Activated T-helper 9 cell treated with anti-CD3 and anti-CD28 coated beads, Interleukin-2, amount 50 U/mL, for 16 hours (primary cell): Measurements from ENCODE around the gene TTC39C.
"Not testable (repeated sequence)": the region's sequence is repeated elsewhere in the genome, so short reads cannot be mapped to it uniquely, and the experiment has no call there.

ENCODE experiments used
- DNase-seq: peaks from one replicate; pipeline ENCODE4 v3.0.0-alpha.2; 2020; ENCODE audit warnings: low read depth

TTC39C gene

GRCh38 chr18:24054130-24054529 is 39.6 kb downstream of the TTC39C start:
- no peak for DNase-seq

DNA sequence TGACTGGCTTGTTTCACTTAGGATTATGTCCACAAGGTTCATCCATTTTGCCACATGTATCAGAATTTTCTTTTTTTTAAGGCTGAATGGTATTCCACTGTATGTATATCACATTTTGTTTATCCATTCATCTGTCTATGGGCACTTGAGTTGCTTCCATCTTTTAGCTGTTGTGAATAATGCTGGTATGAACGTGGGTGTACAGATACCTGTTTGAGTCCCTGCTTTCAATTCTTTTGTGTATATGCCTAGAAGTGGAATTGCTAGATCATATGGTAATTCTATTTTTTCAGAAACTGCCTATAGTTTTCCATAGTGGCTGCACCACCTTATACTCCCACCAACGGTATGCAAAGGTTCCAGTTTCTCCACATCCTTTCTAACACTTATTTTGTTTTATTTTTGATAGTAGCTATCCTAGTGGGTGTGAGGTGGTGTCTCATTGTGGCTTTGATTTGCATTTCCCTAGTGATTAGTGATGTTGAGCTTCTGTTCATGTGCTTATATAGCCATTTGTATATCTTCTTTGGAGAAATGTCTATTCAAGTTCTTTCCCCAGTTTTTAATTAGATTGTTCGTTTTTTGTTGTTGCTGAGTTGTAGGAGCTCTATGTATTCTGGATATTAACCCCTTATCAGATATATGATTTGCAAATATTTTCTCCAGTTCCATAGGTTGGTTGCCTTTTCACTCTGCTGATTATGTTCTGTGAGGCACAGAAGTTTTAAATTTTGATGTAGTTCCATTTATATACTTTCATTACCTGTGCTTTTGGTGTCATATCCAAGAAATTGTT is 40.7 kb downstream of the TTC39C start:
- DNase-seq, result no peak

- no peak for DNase-seq
Measured at GRCh38 chr18:24055878-24056277, 41.3 kb downstream of the TTC39C start.

- no peak for DNase-seq
Measured at GRCh38 chr18:24056506-24056905, 42.0 kb downstream of the TTC39C start.

DNA sequence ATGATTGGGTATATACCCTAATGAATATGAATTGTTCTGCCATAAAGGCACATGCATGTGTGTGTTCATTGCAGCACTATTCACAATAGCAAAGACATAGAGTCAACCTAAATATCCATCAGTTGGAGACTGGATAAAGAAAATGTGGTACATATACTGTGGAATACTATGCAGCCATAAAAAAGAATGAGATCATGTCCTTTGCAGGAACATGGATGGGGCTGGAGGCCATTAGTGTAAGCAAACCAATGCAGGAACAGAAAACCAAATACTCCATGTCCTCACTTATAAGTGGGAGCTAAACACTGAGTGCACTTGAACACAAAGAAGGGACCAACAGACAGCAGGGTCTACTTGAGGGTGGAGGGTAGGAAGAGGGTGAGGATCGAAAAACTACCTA is 43.2 kb downstream of the TTC39C start:
- DNase-seq, result no peak

DNA sequence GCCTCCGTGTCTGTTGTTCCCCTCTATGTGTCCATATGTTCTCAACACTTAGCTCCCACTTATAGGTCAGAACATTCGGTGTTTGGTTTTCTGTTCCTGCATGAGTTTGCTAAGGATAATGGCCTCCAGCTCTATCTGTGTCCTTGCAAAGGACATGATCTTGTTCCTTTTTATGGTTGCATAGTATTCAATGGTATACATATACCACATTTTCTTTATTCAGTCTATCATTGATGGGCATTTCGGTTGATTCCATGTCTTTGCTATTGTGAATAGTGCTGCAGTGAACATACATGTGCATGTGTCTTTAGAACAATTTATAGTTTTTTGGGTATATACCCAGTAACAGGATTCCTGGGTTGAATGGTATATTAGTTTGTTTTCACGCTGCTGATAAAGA is 44.8 kb downstream of the TTC39C start:
- not testable (repeated sequence) for DNase-seq

DNA sequence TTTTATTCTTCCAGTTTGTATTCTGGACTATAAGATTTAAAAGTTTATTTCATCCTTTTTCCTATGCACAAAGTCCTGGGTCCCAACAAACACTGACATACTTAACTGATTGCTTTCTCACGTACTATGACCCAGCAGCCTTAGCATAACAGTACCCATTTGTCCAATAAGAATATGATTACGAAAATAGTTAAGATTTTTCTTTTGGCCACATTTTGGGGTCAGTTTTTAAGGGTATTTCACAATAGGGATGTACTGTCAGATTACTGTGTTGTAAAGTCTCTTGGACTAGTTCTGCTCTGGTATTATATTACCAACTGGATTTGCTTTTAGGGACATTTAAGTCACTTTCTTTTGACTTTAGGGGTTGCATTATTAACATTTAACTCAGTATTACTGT is 46.1 kb downstream of the TTC39C start:
- no peak for DNase-seq

GRCh38 chr18:24063121-24063731 is 48.7 kb downstream of the TTC39C start:
- DNase-seq, result no peak

GRCh38 chr18:24064391-24065100 is 50.0 kb downstream of the TTC39C start:
- DNase-seq, result no peak

- DNase-seq, result no peak
Measured at GRCh38 chr18:24065906-24066305, 51.4 kb downstream of the TTC39C start.

DNA sequence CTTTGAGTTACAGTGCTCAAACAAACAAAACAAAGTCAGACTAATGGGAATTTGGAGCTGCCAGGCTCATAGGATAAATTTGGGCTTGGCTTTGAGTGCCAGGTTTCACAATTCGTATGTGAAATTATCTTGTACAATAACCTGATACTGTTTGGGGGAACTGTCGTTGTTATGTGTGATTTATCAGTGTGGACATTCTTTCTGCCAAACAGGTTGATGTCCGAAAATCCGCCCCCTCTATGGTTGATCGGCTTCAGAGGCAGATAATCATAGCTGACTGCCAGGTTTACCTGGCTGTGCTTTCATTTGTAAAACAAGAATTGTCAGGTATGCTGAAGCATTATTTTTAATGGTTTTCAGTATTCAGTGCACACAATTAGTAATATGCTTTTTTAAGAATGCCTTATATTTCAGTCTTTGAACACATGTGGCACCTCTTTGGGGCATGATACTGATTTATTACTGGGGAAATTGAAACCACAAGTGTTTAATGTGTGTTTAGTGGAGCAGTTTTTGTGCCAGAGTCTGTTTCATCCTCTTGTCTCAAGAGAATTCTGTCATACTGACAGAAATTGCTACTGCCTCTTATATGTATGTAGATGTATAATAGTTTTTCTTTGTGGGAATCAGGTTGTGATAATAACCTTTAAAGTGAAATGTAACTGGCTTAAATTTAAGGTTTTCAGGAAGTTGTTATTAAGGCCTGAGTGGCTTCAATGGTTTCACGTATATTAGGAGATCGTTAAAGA is 54.6 kb downstream of the TTC39C start:
- no peak for DNase-seq

- DNase-seq, result no peak
Measured at GRCh38 chr18:24071029-24071428, 56.5 kb downstream of the TTC39C start.

GRCh38 chr18:24071779-24072178 is 57.2 kb downstream of the TTC39C start:
- no peak for DNase-seq

DNA sequence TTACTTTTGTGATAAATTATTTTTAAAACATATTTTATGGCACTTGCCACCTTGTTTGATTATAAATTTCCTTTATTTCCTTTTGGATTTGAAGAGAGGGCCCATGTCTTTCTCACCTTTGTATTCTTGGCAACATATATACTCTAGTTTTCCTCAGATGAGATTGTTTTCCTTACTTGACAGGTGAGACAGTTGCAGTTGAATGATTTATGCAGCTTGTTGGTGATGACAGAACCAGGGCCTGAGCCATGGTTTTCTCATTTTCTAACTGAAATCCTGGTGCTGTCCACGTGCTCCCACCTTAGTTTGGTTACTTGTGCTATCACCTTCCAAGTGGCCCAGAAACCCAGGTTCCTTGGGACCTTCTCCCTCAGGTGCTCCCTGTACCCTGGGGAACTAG is 58.2 kb downstream of the TTC39C start:
- DNase-seq, result no peak

DNA sequence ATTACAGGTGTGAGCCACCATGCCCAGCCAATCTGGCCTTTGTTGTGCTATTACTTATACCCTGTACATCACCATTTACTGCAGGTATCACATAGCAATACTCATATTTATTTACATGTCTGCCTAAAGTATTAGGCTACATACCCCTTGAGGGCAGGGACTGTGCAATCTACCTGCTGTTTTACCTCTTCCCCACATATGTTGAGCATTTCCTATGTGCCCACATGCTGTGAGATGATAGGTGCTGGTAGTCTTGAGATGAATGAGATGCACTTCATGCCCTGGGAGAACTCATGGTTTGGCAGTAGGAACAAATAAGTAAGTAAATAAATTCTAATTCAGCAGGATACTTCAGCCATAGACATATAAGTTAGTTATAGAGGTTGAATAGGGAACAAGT is 59.2 kb downstream of the TTC39C start:
- DNase-seq, result no peak

DNA sequence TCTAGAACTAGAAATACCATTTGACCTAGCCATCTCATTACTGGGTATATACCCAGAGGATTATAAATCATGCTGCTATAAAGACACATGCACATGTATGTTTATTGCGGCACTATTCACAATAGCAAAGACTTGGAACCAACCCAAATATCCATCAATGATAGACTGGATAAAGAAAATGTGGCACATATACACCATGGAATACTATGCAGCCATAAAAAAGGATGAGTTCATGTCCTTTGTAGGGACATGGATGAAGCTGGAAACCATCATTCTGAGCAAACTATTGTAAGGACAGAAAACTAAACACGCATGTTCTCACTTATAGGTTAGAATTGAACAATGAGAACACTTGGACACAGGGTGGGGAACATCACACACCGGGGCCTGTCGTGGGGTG is 60.2 kb downstream of the TTC39C start:
- not testable (repeated sequence) for DNase-seq

- peak; percentile 67 for DNase-seq
Measured at GRCh38 chr18:24075767-24076597, 61.4 kb downstream of the TTC39C start.

DNA sequence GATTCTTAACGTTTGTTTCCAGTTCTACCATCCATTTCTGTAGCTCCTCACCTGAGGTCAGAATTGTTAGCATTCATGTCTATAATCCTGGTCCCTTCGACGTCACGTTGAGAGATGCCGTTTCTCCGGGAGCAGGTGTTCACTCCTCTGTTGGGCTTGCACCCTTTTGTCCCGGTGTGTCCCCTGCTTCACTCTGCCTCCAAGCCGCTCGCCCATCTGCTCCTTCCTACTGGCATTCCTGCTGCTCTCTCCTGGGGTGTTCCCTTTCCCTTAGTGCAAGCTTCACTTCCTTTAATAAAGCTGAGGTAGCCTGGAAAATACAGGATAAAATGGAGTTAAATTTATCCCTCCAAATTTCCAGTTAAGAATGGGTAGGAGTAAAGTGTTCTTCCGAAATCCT is 62.4 kb downstream of the TTC39C start:
- DNase-seq, result no peak

DNA sequence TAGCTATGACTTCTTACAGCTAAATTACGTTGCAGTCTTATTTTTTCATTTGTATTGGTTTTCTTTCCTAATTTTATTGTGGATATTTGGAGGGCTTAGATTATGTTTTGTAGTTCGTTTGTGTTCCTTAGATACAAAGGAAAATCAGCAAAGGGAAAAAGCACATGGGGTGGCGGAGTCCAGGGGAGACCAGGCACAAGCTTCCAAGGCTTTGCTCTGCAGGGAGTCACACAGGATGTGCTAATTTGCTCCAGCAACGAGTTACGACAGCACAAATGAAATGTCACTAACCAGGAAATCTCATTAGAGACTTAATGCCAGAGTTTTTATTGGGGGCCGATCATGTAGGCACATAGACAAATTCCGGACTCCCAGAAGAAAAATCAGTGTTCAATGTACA is 63.8 kb downstream of the TTC39C start:
- DNase-seq, result no peak

GRCh38 chr18:24080861-24081260 is 66.3 kb downstream of the TTC39C start:
- DNase-seq, result no peak

DNA sequence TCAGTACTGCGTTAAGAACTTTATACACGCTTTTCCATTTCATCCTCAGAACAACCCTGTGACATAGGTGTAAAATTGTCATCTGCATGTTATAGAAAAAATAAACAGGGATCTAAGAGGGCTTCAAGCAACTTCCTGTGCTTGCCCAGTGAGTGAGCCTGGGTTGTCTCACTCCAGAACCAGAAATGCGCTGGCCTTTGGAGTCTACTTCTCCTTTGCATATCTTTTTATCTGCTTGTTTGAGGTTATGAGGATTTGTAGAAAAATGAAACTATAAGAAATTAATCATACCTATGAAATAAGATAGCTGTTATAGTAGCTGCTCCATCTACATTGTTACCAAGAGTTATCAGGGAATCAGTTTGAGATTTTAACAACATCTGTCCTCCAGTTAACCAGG is 69.0 kb downstream of the TTC39C start:
- no peak for DNase-seq

DNA sequence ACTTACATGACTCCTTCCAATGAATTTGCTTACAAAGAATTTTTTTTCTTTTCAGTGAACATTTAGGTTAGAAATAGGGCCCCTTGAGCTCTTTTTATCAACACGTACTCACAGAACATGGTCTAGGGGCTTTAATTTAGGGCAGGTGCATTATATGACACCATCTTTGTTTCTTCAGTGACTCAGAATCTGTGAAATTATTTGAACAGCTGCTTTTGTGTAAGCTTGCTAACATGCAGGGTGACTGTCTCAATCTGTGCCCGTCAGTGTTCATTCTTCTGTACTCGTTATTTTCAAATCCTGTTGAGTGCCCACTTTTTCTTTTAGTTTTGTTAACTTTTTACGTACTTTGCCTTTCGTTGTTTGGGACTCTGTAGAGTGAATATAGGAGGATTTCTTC is 71.5 kb downstream of the TTC39C start:
- no peak for DNase-seq
